MV-4-11 (cell line): ENCODE results near the gene SPP1.
"Not testable (repeated sequence)": the region's sequence is repeated elsewhere in the genome, so short reads cannot be mapped to it uniquely, and the experiment has no call there.

Source experiments
- DNase-seq: peaks from one replicate; lab custom pipeline; 2025; lab: John Stamatoyannopoulos, UW

SPP1 gene

DNA sequence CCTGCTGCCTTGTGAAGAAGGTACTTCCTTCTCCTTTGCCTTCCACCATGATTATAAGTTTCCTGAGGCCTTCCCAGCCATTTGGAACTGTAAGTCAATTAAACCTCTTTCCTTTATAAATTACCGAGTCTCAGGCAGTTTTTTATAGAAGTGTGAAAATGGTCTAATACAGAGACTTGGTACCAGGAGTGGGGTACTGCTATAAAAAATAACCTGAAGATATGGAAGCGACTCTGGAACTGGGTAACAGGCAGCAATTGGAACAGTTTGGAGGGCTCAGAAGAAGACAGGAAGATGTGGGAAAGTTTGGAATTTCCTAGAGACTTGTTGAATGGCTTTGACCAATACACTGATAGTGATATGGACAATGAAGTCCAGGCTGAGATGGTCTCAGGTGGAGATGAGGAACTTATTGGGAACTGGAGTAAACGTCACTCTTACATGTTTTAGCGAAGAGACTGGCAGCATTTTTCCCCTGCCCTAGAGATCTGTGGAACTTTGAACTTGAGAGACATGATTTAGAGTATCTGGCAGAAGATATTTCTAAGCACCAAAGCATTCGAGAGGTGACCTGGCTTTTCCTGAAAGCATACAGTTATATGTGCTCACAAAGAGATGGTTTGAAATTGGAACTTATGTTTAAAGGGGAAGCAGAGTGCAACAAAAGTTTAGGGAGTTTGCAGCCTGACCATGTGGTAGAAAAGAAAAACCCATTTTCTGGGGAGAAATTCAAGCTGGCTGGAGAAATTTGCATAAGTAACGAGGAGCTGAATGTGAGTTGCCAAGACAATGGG, 50.6 kb downstream of the SPP1 start:
- DNase-seq: not testable (repeated sequence)

DNA sequence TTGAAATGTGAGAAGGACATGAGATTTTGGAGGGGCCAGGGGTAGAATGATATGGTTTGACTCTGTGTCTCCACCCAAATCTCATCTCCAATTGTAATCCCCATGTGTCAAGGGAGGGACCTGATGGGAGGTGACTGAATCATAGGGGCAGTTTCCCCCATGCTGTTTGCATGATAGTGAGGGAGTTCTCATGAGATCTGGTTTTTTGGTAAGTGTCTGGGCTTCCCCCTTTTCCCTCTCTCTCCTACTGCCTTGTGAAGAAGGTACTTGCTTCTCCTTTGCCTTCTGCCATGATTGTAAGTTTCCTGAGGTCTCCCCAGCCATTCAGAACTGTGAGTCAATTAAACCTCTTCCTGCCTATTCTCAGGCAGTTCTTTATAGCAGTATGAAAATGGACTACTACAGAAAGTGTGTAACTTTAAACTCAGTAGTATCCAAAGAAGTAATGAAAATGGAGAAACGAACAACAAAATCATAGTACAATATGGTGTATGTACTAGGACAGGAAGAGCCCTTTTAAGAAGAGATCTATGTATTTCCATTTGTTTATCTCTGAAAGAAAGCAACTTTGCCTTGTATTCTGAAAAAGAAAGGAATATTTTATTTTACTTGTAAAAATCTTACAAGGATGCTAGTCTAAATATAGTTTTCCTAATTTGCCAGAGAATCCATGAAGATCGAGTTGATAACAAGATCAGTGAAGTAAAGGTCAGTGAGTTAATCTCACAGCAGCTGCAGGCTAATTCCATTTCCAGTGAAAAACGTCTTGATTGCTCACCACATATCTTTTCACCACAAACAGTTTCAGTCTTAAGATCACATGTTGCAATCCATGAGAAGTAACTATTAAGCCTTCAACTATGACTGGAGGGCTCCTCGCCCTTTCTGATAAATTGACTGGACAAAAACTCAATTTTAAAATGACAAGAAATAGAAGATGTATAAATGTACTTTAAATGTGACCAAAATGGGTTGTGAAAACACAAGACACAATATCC, 52.4 kb downstream of the SPP1 start:
- peak; percentile 94 for DNase-seq

DNA sequence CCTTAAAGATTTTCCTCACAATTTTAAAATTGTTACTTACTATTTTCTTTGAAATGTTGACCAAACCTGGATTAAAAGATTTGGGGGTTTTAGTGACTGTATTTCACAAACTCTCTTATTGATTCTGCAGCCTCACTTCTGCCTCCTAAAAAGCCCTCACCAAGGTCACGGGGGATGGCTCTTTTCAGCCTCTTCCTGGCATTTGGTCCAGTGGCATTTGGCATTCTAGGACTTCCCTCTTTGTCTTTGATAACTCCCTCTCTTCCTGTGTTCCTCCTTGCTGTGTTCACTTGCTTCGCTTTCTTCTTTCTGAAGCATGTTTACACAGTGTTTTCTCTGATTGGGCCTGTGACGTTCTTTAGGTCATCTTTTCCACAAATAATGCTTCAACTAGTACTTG, 53.4 kb downstream of the SPP1 start:
- peak; percentile 84 for DNase-seq

DNA sequence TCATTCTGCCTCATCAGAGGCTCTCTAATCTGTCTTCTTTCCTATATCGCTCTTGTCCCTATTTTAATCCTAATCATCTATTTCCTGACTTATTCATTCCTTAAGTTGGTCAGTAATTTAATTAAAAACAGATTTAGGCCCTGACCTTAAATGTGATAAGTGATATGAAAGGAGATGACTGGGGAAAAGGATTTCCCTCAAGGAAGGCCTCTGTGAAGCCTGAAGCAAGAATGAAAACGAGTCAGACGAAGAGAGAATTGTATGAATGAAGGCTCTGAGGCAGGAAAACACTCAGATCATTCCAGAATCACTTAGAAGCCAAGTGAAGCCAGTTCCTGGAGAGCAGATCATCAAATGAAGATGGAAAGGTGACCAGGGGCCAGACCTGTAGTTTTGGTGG, 54.0 kb downstream of the SPP1 start:
- DNase-seq: no peak

DNA sequence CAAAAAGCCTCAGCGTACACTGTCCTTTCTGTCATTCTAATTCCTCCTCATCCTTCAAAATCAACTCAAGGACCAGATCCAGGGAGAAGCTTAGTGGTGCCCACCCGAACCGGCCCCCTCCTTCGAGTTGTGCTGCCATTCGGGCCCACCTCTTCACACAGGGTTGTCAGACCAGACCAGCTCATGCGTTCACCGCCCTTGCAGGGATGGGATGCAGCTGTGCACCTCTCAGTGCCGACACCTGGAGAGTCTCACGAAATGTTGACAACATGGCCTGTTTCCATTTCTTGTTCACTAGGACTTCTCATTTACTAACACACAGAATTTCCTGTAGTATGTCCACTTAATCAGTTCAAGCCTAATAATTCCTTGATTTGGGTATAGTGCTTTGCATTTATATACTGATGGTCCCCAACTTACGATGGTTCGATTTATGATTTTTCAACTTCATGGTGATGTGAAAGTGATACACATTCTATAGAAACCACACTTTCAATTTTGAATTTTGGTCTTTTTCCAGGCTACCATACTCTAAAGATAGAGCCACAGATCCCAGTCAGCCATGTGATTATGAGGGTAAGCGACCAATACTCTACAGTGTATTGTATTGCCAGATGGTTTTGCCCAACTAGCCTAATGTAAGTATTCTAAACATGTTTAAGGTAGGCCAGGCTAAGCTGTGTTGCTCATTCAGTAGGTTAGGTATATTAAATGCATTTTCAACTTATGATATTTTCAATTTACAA, 55.2 kb downstream of the SPP1 start:
- DNase-seq: no peak
